ENCODE measurements around the gene PES1.
"Not testable (repeated sequence)": the region's sequence is repeated elsewhere in the genome, so short reads cannot be mapped to it uniquely, and the experiment has no call there.

Gene PES1

DNA sequence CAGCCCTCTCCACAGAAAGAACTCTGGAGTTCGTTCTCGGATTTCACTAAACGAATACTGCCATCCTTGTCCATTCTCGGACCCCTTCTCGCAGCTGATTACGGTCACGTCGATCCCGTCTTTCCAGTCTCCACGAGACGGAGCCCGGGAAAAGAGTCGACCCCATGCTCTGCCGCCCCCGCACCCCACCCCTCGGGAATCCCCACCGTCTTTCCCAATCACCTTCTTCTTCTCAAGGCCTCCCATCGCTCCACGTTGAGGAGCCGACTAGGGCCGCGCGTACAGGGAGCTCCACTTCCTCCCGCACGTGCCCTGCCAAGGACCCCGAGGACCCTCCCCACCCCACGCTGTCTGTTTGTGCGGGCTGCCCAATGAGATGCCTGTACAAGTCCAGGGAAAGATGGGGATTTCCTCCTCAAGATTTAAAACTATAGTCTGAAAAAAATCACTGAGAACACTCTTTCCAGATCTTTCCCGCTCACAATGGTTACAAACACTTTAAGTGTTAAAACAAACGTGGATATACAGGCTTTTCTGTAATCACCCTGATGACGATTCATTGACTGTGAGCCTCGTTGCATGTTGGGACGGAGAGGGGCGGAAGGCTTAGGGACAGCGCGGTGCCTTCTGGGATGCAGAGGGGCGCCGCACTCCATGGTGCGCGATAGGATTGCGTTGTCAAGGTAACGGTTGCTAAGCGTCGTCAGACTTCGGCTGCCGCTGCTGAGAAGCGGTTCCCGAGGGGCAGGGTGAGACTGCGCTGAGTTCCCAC is at the start of gene PES1:
Gene PES1, minus strand, starts transcription at position 323 of the 772 bp plus-strand sequence. Its CDS starts 77 bp downstream, at position 246.
- peak; percentile 97 for DNase-seq (ENCODE audit: low spot score)

GRCh38 chr22:30640839-30641430 is 49.2 kb upstream of the PES1 start:
- no peak for DNase-seq (ENCODE audit: low spot score)

DNA sequence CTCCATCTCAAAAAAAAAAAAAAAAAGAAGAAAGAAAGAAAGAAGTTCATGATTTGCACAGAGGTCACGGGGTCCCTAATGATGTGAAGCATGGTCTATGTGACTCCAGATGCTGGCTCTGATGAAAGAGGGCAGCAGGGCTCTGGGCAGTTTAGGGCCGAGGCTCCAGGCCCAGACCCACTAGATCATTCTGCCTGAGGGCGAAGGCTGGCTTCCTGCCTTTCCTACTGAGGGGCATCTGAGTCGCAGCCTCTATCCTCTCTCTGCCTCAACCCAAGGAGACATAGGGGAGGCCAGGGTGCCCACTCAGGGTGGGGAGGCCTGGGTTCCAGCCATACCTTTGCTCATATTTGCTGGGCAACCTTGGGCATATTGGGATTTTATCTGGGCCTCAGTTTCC is 48.7 kb upstream of the PES1 start:
- no peak for DNase-seq (ENCODE audit: low spot score)

DNA sequence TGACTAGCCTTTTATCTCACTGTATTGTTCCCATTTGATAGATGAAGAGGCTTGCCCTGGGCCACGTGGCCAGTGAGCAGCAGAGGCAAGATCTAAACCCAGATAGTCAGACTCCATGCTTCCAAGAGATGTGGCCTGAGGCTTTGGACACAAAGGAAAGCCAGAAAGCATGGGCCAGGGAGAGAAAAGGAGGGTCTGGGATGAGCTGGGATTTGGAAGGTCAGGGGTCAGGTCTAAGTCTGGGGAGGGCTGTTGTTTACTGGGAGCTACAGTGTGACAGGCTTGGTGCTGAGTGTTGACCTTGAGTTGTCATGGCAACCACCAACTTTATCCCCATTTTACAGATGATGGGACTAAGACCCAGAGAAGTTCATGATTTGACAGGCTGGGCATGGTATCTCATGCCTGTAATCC is 46.0 kb upstream of the PES1 start:
- no peak for DNase-seq (ENCODE audit: low spot score)

DNA sequence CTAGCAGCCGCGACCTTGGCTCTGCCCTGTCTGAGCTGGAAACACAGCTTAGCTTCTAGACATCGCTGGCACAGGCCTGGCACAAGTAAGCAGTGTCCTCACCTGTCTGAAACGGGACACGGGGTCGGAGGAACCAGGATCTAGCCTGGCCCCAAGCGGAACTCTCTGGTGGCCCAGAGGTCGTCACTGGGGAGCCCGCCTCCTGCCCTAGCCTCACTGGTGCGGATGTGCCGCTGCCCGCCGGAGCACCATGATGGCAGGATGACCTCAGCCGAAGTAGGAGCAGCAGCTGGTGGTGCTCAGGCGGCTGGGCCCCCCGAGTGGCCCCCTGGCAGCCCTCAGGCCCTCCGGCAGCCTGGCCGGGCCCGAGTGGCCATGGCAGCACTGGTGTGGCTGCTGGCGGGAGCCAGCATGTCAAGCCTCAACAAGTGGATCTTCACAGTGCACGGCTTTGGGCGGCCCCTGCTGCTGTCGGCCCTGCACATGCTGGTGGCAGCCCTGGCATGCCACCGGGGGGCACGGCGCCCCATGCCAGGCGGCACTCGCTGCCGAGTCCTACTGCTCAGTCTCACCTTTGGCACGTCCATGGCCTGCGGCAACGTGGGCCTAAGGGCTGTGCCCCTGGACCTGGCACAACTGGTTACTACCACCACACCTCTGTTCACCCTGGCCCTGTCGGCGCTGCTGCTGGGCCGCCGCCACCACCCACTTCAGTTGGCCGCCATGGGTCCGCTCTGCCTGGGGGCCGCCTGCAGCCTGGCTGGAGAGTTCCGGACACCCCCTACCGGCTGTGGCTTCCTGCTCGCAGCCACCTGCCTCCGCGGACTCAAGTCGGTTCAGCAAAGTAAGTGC is 44.7 kb upstream of the PES1 start:
- DNase-seq (ENCODE audit: low spot score): no peak

- DNase-seq (ENCODE audit: low spot score): peak; percentile 95
Measured at GRCh38 chr22:30635273-30636225, 43.8 kb upstream of the PES1 start, which contains the start of gene SLC35E4. Gene SLC35E4 (plus strand): TSS chr22:30635781. CDS start chr22:30636451, 670 bp downstream.

DNA sequence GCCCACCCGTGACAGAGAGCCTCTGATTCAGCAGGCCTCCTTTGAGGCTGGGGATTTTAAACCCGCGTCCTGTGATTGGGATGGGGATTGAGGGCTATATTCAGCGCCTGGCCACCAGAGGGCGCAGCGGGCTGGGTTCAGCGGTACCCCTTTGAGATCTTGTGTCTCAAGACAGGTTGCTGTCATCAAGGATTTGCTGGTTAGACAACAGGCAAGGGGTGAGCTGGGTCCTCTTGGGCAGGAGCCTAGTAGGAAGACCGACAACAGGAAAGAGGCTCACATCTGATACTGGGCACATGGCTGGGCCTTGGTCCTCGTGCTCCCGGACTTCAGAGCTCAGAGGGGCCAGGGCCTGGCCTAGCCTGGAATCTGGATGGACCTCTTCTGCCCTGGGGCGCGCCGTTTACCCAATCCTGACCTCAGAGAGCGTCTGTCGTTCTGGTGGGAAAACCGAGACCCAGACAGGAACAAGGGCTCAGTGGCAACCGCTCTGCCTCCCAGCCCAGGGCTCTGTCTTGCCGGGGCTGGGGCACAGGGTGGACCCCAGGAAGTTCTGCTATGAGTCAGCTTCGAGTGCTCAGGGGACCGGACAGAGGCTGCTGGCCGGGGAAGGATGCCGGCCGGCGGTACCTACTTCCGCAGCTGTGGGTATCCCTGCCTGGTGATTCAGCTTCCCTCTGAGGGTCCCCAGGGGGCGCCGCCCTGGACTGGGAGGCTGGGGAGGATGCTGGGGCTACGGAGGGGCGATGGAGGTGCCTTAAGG is 42.9 kb upstream of the PES1 start:
- peak; percentile 90 for DNase-seq (ENCODE audit: low spot score)

GRCh38 chr22:30631469-30631868 is 39.8 kb upstream of the PES1 start:
- DNase-seq (ENCODE audit: low spot score): not testable (repeated sequence)

- DNase-seq (ENCODE audit: low spot score): no peak
Measured at GRCh38 chr22:30628491-30628890, 36.8 kb upstream of the PES1 start.

GRCh38 chr22:30627471-30627870 is 35.8 kb upstream of the PES1 start:
- no peak for DNase-seq (ENCODE audit: low spot score)

- no peak for DNase-seq (ENCODE audit: low spot score)
Measured at GRCh38 chr22:30626413-30626812, 34.7 kb upstream of the PES1 start.

- DNase-seq (ENCODE audit: low spot score): not testable (repeated sequence)
Measured at GRCh38 chr22:30619909-30620308, 28.2 kb upstream of the PES1 start.

- DNase-seq (ENCODE audit: low spot score): no peak
Measured at GRCh38 chr22:30617819-30618218, 26.1 kb upstream of the PES1 start.

- no peak for DNase-seq (ENCODE audit: low spot score)
Measured at GRCh38 chr22:30615543-30615954, 23.8 kb upstream of the PES1 start.

DNA sequence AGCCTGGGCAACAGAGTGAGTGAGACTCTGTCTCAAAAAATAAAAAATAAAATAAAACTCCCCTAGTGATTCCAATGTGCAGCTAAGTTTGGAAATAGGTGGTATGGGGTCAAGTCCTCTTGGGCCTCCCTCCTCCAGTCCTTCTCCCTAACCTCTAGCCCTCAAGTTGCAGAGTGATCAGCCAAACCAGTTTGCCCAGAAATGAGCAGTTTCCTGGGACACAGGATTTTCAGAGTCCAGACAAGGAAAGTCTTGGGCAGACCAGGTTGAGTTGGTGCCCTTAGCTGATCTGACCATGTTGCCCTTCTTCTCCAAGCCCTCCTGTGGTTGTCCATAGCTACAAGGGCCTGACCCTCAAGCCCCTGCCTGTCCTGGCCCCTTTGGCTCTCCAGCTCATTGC is 23.2 kb upstream of the PES1 start:
- DNase-seq (ENCODE audit: low spot score): no peak

DNA sequence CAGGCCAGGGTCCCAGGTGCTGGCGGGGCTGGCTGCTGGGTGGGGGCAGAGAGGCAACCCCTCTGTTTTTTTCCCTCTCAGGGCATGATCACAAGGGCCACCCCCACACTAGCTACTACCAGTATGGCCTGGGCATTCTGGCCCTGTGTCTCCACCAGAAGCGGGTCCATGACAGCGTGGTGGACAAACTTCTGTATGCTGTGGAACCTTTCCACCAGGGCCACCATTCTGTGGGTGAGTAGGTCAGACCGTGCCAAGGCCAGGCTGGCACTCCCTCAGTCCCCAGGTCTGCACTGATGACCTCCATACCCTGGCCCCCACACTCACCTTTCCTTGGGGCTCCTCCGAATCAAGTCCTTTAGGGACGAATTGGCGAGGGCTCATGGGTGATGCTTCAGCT is 22.6 kb upstream of the PES1 start:
- DNase-seq (ENCODE audit: low spot score): no peak

- DNase-seq (ENCODE audit: low spot score): no peak
Measured at GRCh38 chr22:30612789-30613188, 21.1 kb upstream of the PES1 start.

- no peak for DNase-seq (ENCODE audit: low spot score)
Measured at GRCh38 chr22:30611197-30611596, 19.5 kb upstream of the PES1 start.

- no peak for DNase-seq (ENCODE audit: low spot score)
Measured at GRCh38 chr22:30610299-30610698, 18.6 kb upstream of the PES1 start.

GRCh38 chr22:30609260-30610185 is 17.8 kb upstream of the PES1 start:
- DNase-seq (ENCODE audit: low spot score): no peak

Data from CD4-positive, alpha-beta T cell treated with Interleukin-6 at 100 ng/mL for 8 hours (primary cell).